Nucleus accumbens (tissue), 56 donors: ENCODE measurements around the gene BRCC3.

Experiments
- DNase-seq, 56 donors: peaks; one replicate each; lab custom pipeline; 2025; lab: John Stamatoyannopoulos, UW

BRCC3 gene

DNA sequence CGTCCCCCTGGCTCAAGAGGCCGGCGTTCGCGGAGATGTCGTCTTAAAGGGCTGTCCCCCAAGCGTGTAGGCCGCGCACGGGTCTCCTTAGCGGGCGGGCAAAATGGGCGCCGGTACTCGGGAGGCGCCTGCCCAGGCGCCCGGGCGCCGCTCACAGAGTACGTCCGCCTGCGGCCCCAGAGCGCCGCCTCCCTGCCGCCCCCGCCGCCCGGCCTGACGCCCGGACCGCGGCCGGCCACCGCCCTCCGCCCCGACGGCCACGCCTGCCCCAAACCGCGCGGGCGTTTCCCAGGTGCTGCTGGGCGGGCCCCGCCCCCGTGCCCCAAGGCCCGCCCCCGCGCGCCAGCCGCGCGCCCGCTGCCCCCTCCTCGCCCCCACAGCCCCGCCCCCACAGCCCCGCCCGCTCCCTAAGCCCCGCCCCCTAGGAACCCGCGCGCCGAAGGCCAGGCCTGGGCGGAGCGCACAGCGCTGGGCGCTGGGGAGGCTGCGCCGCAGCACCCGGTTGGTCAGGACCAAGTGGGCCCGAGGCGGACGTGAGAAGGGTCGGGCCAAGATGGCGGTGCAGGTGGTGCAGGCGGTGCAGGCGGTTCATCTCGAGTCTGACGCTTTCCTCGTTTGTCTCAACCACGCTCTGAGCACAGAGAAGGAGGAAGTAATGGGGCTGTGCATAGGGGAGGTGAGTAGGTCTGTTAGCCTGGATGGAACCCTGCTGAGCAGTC, at the start of gene BRCC3, which contains the start of the genes CMC4 and MTCP1:
Gene BRCC3, plus strand, starts transcription at position 534 of the 719 bp plus-strand sequence. Its CDS starts 20 bp downstream, at position 554.
Gene CMC4, minus strand, starts transcription at position 162 of the 719 bp plus-strand sequence. CDS start 7,113 bp downstream, outside the sequence.
Gene MTCP1, minus strand, starts transcription at position 162 of the 719 bp plus-strand sequence. CDS start 5,126 bp downstream, outside the sequence.
- peak in 54 of 56 donors; percentile 6 to 84 (median 65) for DNase-seq

DNA sequence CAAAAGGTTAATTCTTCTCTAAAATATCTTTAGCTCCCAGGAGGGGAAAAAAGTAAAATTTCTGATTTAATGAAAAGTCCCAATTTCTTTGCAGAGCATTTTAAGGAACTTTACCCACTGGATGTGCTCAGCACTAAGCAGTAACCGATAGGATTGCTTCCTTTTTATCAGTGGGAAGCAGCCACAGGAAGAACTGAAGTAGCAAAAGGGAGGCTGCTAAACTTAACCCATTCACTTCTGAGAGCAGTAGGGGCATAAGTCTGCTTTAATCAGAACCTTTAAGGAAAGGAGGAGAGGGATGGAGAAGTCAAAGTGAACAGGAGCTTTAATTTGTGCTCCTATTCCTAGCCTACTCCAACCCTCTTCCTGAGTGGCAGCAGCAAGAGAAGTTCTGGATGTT, 48.7 kb upstream of the BRCC3 start, which contains the start of gene F8:
Gene F8, minus strand, starts transcription at position 139 of the 400 bp plus-strand sequence. CDS start 171 bp downstream, outside the sequence.
- no peak for DNase-seq

DNA sequence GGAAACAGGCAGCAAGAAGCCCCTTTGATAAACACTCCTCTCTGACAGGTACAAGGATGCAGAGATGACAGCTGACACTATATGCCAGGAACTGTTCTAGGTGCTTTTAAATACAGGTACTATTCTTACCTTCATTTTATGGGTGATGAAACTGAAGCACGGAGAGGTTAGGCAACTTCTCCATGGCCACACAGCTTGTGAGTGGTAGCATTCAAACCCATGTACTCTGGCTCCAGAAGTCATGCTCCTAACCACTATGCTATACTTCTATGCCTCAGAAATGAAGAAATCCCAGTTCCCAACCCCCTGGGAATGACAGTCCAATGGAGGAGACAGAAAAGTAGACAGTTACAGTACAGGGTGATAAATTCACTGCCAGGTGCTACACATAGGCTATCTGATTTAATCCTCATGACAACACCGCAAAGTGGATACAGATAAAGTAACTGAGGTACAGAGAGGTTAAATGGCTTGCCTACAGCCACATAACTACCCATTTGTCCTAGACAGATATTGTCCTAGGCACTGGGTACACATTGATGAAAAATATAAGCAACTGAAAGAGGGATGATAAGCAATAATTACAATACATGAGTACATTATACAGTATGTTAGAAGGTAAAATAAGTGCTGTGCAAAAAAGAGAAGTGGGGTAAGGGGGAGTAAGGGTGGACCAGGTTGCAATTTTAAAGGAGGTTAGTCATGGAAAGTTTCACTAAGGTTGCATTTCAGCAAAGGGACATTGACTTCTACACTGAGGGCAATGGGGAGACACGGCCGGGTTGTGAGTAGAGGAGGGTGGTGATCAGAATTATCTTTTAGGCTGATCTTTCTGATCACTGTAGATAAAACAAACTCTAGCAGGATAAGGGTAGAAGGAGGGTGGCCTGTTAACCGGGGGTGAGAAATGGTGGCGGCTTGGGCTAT, 47.1 kb upstream of the BRCC3 start:
- no peak for DNase-seq

DNA sequence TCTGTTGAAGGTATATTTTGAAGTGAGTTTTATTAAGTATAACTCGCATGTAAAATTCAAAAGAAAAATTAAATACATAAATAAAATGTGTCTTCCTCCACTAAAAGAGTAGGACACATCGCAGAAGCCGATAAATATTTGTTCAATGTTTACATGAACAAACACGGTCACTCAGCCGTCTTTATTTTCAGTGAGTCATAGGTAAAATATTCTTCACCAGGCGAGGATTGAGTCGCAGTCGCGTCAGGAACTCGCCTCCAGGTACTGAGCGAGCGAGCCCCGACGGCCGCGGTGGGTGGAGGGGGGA, 44.9 kb upstream of the BRCC3 start:
- no peak for DNase-seq

DNA sequence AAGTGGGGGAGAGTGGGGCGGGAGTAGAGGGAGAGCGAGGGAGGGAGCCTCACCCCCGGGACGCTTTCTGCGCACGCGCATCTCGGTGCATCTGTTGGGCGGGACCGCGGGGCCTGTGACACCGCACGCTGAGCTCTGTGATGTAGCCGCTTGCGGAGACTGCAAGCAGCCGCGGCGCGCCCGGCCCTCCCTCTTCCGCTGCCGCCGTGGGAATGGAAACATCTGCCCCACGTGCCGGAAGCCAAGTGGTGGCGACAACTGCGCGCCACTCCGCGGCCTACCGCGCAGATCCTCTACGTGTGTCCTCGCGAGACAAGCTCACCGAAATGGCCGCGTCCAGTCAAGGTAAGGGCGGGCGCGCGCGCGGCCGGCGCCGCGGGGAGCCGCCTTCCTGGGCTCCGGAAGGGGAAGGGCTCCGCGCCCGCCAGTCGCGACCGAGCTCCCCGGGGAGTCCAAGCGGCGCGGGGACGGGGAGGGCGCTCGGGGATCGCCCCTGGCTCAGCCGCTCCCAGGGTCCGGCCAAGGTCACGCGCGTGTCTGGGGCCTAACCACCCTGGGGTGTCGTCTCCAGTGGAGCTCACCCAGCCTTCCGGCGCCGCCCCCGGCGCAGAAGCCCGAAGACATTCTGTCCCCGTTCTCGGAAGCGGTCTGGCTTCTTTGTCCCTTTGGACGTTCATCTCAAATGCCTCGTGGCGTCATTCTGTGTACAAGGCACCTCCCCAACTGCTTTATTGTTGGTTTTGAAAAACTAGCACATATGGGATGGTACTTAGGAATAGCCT, 44.4 kb upstream of the BRCC3 start, which contains the start of gene FUNDC2:
Gene FUNDC2, plus strand, starts transcription at position 118 of the 782 bp plus-strand sequence. Its CDS starts 95 bp downstream, at position 213.
- DNase-seq = peak; percentile 33 to 94 (median 85)

DNA sequence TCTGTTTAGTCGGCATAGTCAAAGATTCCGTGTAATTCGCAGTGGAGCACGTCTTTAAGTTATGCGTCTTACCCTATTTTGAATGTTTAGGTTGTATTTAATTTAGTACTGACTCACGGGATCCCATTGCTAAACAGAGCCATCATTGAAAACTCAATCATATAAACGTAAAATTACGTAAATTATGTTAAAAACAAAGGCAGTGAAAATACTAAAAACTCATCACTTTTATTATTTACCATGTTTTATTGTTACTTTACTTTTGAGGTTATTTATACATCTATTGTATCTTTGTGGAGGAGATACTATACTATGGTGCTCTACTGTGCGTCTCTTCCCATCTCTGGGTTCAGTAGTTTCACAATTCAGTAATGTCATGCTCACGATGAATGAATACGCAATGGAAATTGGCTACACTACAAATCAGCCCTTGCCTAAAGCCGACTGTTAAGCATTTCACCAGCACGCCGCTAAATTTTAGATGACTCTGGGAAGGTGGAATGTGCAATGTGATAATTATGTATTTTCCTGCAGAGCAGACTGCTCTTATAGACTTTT, 43.7 kb upstream of the BRCC3 start:
- DNase-seq = peak in 2 of 56 donors; percentile 2

DNA sequence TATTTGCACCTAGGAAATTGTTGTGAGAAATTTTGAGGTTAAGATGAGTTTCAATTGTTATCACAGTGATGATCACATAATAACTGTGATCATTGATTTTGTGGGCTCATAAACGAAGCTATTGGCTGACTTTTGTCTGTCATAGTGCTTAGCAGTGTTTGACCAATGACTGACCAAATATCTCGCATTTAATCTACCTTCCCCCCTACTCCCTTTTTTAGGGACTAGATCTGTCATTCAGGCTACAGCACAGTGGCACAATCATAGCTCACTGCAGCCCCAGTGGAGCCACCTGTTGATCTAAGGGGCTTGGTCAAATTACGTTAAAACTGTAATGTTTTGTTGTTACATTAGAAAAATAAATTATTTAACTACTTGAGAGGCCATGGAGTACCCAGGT, 43.2 kb upstream of the BRCC3 start:
- no peak for DNase-seq

DNA sequence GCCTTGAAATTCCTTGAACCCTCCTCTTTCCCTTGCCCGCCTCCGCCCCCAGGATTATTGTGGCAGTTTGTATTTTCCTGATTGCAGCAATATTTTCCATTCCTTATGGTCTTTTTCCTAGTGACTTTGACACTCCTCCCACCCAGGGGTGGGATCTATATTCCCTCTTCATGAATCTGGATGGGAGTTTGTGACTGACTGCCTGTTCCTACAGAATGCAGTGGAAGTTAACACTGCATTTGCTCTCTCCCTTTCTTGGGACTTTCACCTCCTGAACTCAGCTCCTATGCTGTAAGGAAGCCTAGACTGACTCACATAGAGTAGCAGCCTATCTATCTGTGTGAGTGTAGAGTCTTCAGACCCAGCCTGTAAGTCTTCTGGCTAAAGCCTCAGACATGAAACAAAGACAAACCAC, 42.4 kb upstream of the BRCC3 start:
- no peak for DNase-seq

DNA sequence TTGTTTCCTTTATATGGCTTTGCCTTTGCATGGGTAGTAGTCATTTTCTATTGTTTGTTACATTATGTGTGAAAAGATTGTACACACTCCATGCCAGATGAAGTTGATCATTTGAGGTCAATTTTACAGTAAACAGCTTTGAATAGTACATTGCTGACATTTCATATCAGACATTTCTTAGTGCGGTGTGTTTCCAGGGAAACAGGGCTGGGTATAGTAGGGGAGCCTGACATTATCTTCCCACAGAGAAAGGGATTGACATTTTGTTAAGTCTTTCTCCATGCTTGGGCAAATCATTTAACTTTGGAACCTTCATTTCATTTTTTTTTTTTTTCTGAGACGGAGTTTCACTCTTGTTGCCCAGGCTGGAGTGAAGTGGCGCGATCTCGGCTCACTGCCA, 39.7 kb upstream of the BRCC3 start:
- DNase-seq = no peak

DNA sequence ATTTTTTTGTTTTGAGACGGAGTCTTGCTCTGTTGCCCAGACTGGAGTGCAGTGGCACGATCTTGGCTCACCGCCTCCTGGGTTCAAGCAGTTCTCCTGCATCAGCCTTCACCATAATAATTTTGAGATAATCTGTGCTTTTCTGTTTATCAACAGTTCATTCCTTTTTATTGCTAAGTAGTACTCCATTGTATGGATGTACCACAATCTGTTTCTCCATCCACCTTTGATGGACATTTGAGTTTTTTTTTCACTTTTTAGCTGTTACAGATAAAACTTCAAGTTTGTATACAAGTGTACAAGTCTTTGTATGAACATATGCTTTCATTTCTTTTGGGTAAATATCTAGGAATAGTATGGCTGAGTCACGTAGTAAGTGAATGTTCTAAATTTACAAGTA, 35.6 kb upstream of the BRCC3 start:
- DNase-seq = no peak

DNA sequence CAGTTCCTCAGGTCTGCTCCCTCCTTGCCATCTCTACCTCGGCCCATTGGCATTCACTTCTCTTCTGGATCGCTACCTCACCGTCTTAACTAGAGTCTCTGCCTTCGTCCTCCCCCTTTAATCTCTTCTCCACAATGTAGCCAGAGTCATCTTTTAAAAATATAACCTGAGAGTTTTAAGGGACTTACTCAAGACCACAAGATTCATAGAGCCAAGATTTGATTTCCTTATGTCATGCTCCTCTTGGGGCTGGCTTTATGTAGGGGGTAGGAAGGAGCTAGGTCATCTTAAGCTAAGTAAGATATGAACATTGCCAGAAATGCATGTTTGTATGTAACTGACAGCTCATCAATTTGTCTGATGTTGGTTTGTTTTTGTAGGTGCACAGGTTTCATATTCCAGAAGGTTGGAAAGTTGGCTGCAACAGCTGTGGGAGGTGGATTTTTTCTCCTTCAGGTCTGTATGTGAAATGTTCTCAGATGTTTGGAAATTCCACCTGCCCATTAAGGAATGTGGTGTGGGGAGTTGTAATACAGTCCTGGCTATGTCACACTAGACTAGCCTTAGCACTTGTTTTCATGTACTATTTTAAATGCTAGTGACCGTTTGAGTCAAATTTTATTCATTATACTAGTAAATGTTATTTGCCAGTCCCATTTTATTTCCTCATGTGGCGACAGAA, 25.0 kb upstream of the BRCC3 start:
- no peak for DNase-seq

DNA sequence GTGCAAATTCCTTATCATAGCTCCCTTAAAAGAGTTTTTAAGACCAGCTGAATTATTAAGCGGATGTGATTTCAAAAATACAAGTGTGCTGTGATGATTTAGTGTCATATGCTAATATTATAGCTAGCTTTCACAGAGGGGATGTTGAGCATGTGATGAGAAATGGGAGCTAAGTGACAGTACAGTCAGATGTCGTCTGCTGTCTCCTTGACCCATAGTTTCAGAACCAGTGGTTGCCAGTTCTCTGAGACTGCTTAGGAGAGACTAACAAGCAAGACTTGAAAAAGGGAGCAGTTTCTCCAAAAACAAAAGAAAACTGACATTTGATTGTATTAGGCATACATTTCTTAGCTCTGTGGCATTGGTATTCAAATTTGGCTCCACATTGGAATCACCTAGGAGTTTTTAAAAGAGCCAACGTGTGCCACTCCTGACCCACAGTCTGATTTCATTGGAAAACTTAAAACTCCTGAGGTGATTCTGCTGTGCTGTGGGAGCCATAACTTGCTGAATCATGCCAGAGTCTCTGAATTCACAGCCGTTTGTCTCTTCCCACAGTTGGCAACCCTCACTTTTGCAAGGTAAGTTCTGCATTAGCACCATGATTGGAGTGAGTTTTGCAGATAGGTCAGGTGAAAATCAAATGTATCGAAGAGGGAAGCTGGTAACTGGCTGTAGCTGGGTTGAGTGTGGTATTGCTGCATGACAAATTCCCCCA, 24.3 kb upstream of the BRCC3 start:
- no peak for DNase-seq

DNA sequence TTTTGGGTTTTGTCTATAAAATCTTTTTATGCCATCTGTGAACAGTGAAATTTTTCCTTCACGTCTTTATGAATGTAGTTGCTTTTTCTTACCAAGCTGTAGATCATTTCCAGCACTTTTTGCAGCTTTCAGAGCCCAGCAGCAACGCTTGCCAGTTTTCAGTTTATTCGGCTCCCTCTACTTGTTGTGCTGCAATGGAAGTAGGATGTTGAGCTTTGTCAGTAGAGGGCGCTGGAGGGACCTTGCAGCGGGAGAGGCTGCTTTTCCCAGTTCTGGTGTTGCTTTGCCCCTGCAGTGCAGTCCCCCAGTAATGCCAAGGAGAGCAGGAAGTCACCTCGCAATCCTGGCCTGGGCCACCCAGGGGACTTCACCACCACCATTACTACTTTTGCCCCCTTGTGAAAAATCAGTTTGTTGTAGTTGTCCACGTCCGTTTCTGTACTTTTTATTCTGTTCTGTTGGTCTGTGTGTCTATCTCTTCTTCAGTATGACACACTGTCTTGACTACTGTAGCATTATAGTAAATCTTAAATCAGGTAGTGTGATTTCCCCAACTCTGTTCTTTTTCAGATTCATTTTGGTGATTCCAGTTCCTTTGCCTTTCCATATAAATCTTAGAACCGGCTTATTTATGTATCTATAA, 22.2 kb upstream of the BRCC3 start:
- DNase-seq = peak in 40 of 56 donors; percentile 0 to 62 (median 20)

DNA sequence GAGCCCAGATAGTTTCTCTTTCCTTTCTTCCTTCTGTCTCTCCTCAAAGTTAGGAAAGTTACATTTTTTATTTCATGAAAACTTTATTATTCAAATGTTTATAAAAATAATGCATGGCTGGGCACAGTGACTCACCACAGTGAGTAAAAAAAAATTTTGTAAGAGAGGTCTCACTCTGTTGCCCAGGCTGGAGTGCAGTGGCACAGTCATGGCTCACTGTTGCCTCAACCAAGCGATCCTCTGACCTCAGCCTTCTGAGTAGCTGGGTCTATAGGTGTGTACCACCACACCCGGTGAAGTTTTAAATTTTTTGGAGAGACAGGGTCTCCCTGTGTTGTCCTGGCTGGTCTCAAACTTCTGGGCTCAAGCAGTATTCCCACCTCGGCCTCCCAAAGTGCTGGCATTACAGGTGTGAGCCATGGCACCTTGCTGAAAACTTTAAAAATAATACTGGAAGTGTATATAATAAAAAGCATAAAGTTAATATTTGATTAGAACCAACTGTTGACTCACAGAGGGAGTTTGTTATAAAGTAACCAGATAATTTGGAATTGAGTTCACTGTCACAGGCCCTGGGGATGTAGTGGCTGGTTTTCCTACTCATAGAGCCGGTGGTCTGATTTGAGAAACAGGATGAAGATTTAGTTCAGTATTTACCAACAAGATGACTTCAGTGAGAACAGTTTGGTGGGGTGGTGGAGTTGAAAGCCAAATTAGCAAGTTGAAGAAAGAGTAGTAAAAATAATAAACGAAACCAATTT, 18.4 kb upstream of the BRCC3 start:
- DNase-seq = no peak

DNA sequence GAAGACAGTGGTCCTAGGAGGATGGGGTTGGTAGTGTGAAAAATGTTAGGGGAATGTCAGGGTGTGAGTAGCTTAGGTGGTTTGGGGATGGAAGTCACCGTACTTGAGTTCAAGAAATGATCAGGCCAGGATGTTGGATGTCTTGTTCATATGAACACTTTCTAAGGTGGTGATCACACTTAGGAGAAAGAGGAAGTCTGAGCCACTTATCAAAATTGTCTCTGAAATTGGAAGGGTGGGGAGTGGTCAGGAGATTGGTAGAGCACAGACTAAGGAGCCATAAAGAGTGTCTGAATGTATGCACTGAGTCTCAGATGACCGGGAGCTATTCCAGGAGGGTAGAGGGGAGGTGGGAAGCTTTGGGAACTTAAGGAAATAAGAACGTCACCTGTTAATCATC, 17.7 kb upstream of the BRCC3 start:
- DNase-seq = no peak

DNA sequence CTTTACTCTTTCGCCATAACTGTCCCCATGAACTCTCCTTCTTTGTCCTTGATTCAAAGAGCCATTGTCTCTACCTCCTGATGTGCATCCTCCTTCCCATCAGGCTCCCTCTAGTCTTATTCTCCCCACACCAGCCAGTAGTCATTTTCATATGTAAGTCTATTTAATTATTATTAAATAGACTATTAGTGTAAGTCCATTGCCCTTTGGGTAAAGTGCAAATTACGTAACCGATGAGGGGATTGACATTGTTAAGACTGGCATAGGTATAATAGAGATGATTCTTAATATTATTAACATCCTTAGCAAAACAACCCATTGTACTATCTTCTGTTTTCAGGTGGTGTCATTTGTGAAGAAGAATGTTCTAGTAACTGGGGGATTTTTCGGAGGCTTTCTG, 17.1 kb upstream of the BRCC3 start:
- no peak for DNase-seq

DNA sequence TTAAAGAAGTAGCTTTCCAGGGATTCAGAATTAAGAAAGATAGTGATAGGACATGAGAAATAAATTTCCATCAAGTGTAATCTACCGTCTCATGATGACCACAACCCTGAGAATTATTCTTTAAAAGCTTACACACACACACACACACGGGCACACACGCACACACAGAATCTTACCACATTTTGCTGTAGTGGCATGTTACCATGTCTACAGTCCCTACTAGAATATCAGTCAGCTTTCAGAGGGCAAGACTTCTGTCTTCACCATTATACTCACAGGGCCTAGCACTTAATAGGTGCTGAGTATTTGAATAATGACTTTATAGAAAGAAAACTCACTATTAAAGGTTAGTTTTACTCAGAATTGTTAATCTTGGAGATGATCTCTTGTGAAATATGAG, 15.8 kb upstream of the BRCC3 start:
- DNase-seq = no peak

DNA sequence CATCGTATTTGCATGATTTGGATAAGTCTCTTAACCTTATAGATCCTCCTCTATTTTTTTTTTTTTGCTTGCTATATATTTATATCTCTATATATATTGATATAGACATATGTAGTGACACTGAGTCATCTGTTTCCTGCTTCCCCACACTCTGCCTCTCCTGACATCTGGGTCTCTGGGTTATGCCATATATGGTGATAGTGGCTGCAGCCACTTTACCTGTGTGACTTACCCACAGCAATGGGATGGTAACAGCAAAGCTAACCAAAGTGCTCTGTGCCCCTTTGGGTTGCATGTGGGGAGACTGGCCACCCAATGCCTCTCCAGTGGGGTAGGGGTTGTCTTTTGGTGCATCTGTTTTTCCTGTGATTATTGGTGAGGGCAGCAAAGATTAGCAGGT, 14.8 kb upstream of the BRCC3 start:
- no peak for DNase-seq
